ENCODE data around the gene ANGPTL8. TPM values are rescaled to one million over a fixed set of nuclear protein-coding genes. Genes with fewer than 3 reads are reported as not detected.

The ANGPTL8 gene
- total and polyA plus RNA-seq, 2 experiments from 2014 or later = 0.71 TPM; not detected in 1

DNA sequence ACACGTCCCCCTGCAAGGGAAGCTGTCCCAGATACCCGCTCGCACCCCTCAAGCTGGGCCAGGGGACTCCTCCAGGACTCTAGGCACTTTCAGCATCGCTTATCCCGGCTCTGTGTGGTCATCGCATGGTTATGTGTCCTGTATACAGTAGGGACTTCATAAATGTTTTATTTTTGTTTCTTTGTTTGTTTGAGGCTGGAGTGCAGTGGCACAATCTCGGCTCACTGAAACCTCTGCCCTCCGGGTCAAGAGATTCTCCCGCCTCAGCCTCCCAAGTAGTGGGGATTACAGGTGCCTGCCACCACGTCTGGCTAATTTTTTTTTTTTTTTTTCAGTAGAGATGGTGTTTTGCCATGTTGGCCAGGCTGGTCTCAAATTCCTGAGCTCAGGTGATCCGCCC is 7.5 kb downstream of the ANGPTL8 start:
- DNase-seq (ENCODE audit: low read depth in 1 of 2, low spot score in 1 of 2) = no peak
- Histone ChIP-seq H3K4me1 (ENCODE audit: low read depth) (no peaks in the 10 kb centered on the region), H3K27me3 (no peaks in the 10 kb centered on the region), H3K4me3 (no peak overlapping the region), H3K27ac (no peak overlapping the region), H3K9me3 (ENCODE audit: low read depth) (no peaks in the 10 kb centered on the region), H3K36me3 (no peaks in the 10 kb centered on the region)
- no peak for TF ChIP-seq CTCF (IDR thresholded peaks at IDR 0.05; ENCODE audit: low read depth, low read length)

DNA sequence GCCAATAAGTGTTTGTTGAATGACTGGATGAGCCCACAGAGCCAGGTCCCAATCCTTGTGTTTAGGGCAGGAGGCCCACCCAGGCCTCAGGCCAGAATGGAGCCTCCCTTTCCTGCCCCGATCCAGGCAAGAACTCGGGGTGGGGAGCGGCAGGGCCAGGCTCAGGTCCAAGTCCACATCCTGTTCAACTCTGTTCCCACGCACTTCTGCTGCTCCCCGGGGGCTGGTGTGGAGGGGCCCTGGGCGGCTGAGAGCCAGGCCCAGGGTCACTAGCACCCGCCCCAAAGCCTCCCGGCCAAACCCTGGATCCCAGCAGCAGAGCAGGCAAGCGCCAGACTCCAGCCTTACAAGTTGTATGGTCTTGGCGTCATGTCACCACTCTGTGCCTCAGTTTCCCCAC is 8.0 kb downstream of the ANGPTL8 start:
- Histone ChIP-seq H3K4me3 (no peak overlapping the region), H3K4me1 (ENCODE audit: low read depth) (no peaks in the 10 kb centered on the region), H3K9me3 (ENCODE audit: low read depth) (no peaks in the 10 kb centered on the region), H3K27ac (no peak overlapping the region), H3K27me3 (no peaks in the 10 kb centered on the region), H3K36me3 (no peaks in the 10 kb centered on the region)
- no peak for TF ChIP-seq CTCF (IDR thresholded peaks at IDR 0.05; ENCODE audit: low read depth, low read length)
- DNase-seq (ENCODE audit: low read depth in 1 of 2, low spot score in 1 of 2) = peak in 1 of 2 donors; percentile 88

GRCh38 chr19:11247934-11248333 is 8.5 kb downstream of the ANGPTL8 start:
- Histone ChIP-seq H3K36me3 (no peaks in the 10 kb centered on the region), H3K27me3 (no peaks in the 10 kb centered on the region), H3K4me1 (ENCODE audit: low read depth) (no peaks in the 10 kb centered on the region), H3K9me3 (ENCODE audit: low read depth) (no peaks in the 10 kb centered on the region), H3K27ac (no peak overlapping the region), H3K4me3 (no peak overlapping the region)
- DNase-seq (ENCODE audit: low read depth in 1 of 2, low spot score in 1 of 2) = no peak
- TF ChIP-seq CTCF (IDR thresholded peaks at IDR 0.05; ENCODE audit: low read depth, low read length) = no peak

- Histone ChIP-seq H3K27ac (no peak overlapping the region), H3K36me3 (no peaks in the 10 kb centered on the region), H3K4me1 (ENCODE audit: low read depth) (no peaks in the 10 kb centered on the region), H3K4me3 (no peak overlapping the region), H3K9me3 (ENCODE audit: low read depth) (no peaks in the 10 kb centered on the region), H3K27me3 (no peaks in the 10 kb centered on the region)
- no peak for TF ChIP-seq CTCF (IDR thresholded peaks at IDR 0.05; ENCODE audit: low read depth, low read length)
- DNase-seq (ENCODE audit: low read depth in 1 of 2, low spot score in 1 of 2) = no peak
These were observed 9.4 kb downstream of the ANGPTL8 start for GRCh38 chr19:11248852-11249251.

DNA sequence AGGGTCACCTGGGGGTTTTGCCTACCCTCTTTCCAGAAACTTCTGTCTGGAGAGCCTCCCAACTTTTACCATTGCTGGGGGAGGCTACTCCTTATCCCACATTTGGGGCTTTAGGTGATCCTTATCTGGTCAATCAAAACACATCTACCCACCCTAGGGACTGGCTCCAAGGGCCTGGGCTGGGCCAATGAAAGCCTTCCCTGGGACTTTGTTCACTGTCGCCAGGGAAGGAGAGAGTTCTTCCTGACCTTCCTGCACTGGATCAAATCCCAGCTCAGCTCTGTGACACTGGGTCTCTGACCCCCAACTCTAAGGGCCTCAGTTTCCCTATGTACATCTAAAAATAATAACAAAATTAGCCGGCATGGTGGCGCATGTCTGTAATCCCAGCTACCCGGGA is 11.8 kb downstream of the ANGPTL8 start:
- H3K36me3 ChIP-seq = no peaks in the 10 kb centered on the region
- no peaks in the 10 kb centered on the region for H3K9me3 ChIP-seq (ENCODE audit: low read depth)

More for the DNA sequence above, 11.8 kb downstream of the ANGPTL8 start:
- TF ChIP-seq CTCF (IDR thresholded peaks at IDR 0.05; ENCODE audit: low read depth, low read length) = no peak
- H3K4me1 ChIP-seq (ENCODE audit: low read depth) = no peaks in the 10 kb centered on the region
- H3K27me3 ChIP-seq = no peaks in the 10 kb centered on the region
- no peak overlapping the region for H3K27ac ChIP-seq
- DNase-seq (ENCODE audit: low read depth in 1 of 2, low spot score in 1 of 2) = no peak
- no peak overlapping the region for H3K4me3 ChIP-seq
